Epidermal melanocyte (primary cell): ENCODE results near the gene NOL4L.

Experiments
- DNase-seq: peaks from one replicate; pipeline ENCODE4 v3.0.0; 2011; ENCODE audit warnings: low spot score; ENCODE audit not compliant: insufficient read length

NOL4L gene

DNA sequence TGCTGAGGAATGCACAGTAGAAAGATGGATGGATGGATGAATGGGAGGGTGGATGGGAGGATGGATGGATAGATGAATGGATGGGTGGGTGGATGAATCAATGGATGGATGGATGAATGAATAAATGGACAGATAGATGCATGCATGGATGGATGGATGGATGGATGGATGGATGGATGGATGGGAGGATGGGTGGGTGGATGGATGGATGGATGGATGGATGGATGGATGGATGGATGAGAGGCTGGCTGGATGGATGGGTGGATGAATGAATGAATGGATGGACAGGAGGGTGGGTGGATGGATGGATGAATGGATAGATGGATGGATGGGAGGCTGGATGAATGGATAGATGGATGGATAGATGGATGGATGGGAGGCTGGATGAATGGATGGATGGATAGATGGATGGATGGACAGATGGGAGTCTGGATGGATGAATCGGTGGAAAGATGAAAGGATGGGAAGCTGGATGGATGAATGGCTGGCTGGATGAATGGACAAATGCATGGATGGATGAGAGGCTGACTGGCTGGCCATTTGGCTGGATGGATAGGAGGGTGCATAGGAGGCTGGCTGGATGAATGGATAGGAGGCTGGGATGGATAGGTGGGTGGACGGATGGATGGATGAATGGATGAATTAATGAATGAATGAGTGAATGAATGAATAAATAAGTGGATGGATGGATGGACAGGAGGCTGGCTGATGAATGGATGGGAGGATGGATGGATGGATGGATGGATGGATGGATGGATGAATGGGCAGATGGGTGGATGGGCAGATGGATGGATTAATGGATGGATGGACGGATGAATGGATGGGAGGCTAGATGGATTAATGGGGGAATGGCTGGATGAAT, 28.3 kb upstream of the NOL4L start:
- no peak for DNase-seq

DNA sequence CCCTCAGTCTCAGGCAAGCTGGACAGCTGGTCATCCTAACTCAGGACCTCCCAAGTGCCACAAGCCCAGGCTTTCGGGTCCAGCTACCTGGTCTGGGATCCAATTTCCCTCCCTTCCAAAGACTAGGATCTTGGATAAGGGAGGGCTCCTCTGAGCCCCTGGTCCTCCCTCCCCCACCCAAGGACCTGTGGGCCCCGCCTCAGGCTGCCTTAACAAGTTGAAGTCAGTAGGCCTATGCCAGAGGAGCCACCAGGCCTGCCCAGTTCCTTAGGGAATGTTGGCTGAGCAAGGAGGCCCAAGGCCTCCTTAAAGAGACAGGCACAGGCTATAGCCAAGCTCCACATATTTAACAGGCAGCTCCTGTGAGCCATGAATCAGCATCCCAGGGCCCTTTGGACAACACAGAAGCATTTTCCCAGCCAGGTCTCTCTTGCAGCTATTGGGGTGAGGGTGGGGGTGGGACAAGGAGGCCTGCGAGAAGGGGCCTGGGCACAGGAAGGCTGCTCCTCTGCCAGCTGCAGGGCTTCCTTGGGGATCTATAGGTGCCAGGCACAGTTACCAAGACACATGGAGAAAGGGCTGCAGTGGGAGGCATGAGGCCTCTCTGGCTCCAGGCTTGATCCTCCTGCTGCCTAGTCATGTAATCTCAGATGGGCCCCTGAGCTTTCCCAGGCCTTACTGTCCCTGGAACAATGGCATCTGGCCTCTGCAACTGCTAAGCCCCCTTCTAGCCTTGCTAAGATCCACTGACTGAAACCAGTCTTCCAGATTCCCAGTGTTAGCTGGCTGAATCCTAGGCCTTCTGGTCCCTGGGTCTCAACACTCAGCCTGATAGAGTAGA, 27.4 kb upstream of the NOL4L start:
- no peak for DNase-seq

DNA sequence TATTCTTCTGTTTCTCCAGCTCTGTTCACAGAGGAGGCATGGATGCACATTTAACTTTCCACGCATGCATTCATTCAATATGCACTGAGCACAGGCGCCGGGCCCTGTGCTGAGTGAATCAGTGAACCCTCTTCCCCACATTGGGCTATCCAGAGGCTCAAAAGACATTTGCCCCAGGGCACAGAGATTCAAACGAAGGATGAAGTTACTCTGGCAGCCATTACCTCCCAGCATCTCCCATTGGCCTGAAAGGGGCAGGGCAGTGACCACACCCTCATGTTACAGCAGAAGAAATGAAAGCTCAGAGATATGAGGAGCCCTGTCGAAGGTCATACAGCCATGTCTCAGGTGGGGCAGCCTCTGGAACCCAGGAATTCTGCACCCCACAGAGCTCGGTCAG, 26.7 kb upstream of the NOL4L start:
- DNase-seq = no peak

DNA sequence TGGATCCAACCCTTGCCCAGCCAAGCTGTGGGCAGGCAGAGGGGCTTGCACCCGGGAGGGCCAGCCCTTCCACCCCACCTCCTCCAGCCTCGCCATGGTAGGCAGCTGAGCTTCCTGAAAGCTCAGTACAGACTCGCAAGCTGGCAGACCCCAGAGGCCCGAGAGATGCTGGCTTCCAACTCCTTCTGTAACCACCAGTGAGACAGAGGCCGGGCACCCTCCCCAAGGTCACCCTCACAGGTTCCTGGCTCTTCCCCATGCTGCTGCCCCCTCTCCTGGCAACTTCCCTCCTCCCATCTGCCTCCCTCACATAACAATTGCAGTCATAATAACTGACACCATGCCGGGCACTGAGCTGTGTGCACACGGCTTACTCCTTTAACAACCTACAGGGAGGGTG, 26.2 kb upstream of the NOL4L start:
- no peak for DNase-seq

DNA sequence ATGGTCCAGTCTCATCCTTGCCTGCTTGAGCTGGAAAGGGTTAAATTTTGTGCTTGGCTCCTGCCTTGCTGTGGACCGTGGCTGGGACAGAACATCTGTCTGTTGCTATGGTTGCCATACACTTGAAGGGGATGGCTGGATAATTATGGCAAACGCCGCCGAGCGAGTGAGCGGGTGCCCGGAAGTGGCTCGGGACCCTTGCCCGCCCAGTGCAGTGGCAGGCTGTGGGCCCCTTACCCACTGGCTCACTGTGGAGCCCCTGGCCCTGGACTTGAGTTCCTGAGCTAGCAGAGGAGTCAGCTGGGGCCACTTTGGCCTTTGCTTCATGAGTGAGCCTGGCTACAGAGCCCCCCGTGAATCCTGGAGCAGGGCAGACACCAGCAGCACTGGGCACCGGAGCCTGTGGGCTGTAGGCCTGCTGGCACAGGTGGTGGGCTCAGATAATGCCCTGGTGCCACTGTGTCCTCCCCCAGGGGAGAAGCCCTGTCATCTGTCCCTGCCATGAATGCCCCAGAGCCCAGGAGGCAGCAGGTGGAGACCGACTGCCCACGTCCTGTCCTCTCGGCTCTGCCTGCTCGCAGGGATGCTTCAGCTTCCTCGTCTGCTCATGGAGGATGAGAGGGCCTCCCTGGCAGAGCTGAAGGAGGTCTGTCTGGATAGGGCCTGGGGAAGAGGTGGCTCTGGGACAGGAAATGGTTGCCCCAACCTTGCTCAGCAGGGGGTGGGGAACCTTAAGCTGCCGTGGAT, 25.5 kb upstream of the NOL4L start:
- DNase-seq = no peak

DNA sequence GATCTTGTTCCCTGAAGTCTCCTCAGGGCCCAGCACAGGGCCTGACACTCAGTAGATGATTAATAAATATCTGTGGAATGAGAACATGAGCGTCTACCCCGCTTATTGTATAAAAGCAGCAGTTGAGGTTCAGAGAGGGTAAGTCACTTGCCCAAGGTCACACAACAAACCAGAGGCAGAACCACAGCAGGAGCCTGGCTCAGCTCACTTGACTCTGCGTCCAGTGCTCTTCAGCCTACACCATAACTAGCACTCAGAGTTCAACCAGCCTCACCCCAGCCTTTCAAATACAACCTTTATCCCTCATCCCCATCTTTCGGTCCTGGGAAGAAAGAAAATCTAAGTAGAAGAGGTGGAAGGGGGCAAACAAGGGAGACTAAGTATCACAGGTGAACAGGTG, 24.9 kb upstream of the NOL4L start:
- no peak for DNase-seq

DNA sequence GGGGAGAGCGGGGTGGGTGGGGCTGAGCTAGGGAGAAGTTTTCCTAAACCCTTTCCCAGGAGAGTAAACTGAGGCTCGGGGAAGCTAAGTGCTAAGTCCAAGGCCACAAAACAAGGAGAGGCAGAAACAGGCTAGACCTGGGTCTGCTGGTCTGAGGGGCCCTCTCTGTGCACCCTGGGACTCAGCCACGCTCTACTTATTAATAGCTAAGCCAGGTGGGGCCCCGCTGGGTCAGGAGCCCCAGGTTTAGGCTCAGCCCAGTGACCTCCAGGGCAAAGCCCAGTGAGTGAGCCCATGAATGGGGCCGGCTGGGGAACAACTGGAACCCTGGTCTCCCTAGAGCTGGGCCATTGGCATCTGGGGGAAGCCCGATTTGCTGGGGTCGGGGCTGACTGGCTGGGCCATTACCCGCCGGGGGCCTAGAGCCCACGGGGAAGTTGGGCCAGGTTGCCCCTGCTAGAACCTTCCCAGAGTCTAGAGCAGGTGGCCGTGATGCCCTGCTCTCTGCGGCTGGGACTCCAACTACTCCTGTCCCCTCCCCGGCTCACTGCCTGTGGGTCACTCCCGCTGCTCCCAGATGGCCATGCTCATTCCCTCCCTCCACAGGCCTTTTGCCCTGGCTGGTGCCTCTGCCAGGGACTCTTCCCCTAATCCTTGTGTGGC, 24.1 kb upstream of the NOL4L start:
- DNase-seq = no peak

DNA sequence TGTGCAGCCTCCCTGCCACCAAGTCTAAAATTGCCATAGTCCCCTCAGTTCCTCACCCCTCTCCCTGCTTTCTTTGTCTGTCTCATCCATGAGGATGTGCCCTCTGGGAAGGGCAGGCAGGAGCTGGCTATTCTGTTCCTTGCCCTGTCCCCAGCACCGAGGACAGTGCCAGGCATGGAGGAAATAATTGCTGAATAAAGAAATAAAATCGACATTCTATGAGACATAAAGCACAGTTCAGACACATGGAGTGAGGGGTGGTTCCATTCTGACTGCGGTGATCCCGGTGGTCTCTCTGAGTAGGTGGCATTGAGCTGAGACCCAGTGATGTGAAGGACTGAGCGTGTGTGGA, 23.5 kb upstream of the NOL4L start:
- no peak for DNase-seq

DNA sequence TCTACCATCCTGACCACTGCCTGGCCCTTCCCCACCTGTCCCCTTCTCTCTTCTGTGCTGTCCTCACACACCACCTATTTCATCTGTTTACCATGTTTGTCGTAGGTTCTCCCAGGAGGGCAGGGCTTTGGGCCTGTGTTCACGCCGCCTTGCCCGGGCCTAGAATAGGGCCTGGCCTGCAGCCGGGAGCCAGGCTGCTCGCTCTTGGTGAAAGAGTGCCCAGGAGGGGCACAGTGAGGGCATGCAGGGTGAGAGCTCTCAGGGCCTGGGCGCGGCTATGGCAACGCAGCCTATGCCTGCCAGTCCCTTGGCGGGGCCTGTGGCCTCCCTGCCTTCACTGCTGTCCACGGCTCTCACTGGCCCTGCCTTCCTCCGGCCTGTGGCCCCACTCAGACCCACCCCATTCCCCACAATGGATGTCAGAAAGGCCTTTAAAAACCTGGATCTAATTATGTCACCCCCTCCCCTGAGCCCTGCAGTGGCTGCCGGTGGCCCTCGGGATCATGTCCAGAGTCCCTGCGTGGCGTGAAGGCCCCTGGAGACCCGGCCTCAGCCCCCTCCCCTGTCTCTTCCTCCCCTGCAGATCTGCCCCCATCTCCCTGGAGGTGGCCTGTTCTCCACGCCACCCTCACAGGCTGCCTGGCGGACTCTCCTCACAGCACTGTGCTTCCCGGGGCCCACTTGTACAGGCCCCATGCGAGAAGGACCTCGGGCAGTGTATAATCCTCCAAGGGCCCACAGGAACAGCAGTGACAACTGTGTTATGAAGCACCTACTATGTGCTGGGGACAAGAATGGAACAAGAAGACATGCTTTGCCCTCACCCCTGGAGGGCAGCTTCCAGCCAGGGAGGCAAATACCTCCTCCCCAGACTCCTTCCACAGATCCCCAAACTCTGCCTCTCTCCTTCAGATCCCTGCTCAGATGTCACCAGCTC, 22.9 kb upstream of the NOL4L start:
- DNase-seq = no peak

DNA sequence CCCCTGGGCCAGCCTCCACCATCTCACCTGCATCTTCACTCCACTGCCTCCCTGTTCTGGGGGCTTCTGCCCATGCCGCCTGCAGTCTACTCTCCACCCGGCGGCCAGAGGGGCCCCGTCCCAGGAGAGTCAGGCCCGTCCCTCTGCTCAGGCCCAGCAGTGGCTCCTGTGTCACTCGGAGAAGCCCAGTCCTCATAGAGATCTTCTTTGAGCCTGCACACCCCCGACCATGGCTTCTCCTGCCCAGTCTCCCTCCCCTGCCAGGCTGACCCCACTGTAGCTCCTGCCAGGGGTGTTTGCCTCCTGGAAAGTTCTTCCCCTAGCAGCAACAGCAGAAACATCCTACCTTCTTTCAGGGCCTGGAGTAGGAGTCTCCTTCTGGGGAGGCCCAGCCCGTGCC, 22.2 kb upstream of the NOL4L start:
- no peak for DNase-seq

DNA sequence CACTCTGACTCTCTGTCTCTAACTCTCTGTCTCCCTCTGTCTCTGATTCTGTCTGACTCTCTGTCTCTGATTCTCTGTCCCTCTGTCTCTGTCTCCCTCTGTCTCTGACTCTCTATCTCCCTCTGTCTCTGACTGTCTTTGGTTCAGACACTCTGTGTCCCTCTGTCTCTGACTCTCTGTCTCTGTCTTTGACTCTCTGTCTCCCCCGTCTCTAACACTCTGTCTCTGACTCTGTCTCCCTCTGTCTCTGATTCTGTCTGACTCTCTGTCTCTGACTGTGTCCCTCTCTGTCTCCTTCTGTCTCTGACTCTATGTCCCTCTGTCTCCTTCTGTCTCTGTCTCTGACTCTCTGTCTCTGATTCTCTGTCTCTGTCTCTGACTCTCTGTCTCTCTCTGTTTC, 21.7 kb upstream of the NOL4L start:
- DNase-seq = no peak

DNA sequence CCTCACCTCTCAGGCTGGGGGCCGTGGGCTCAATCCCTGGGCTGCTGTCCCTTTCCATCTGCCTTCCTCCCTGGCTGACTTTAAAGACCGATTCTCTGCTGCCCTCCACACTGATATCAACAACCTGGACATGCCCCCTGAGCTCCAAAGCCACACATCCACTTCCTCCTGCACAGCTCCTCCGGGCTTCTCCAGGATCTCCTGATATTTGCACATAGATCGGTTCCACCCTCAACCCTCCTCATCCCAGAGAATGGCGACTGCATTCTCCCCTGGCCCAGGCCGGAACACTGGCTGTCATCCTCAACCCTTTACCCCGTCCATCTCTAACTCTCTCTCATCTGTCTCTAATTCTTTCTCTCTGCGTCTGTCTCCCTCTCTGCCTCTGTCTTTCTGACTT, 21.0 kb upstream of the NOL4L start:
- DNase-seq = no peak

DNA sequence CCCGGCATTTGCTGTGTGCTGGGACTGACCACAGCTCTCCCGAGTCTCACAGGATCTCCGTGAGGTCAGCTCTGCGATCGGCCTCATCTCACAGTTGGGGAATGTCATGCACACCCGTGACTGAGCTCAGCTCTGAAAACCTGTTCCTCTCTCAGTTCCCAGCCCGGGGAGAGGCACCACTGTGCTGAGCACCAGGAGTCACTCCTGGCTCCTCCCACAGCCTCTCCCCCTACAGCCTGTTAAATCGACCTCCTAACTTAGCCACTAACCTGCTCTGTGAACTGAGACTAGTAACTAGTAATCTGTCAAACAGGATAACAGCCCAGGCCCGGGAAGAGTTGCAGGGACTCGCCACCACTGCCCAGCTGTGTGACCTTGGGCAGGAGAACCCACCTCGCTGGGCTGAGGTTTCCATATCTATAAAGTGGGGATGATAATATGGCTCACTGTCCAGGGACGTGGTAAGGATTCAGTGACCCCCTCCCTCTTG, 20.1 kb upstream of the NOL4L start:
- no peak for DNase-seq

DNA sequence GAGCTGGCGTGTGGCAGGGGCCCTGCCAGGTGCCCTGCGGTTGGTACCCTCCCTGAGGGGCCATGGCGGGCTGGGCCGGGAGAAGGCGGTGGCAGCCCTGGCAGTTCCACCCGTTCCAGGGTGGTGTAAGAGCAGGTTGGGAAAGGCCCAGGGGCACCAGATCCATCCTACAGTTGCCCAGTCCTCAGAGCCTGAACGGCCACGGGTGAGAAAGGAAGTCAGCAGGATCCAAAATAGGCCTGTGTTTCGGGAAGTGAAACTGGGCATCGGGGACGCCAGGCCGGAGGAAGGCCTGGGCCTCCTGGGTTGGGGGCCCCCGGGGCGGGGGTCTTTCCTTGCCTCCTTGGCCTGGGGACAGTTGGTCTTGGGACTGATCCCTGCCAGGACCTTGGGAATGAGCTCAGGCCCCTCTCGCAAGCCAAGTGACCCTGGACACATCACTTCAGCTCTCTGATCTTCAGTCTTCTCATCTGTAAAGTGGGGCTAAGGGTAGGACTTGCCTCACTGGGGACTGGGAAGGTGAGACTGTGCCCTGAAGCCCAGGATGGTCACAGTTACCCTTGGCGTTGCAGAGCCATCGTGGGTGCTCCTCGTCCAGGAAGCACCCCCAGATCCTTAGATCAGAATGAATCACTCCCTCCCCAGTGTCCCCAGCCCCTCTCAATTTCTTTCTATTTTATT, 18.1 kb upstream of the NOL4L start:
- no peak for DNase-seq

DNA sequence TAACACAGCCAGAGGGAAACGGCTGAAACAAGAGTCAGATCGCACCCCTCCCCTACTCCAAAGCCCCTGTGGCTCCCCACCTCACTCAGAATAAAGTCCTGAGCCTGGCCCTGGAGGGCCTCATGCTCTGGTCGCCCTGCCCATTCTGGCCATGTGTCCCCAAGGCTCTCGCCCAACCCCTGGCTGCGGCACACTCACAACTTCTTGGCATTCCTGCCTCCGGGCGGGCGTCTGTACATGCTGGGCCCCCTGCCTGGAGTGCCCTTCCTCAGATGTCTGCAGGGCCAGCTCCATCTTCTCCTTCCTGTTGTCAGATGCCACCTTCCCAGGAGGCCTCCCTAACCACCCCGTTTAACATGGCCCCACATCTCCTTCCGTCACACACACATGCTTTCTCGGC, 17.1 kb upstream of the NOL4L start:
- no peak for DNase-seq

DNA sequence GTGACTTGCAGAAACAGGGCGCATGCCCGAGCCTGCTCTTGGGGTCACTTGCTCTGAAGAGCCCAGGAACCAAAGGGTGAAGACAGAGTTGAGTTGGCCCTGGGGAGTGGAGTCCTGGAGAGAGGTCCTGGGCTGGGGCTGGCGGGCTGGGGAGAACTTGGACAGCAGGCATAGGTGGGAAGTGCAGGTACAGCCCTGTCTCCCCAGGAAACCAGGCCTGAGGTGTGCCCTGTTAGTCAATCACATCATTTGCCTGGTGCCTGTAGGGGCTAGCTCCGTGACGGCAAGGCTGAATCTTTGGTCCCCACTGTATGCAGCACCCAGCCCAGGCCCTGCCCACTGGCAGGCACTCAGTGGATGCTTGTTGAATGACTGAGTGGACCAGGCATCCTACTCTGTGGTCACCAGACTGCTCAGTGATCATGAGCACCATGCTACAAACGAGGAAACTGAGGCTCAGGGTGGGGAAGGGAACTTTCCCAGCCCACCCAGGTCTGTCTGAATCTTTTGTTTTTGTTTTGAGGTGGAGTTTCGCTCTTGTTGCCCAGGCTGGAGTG, 15.6 kb upstream of the NOL4L start:
- DNase-seq = no peak

DNA sequence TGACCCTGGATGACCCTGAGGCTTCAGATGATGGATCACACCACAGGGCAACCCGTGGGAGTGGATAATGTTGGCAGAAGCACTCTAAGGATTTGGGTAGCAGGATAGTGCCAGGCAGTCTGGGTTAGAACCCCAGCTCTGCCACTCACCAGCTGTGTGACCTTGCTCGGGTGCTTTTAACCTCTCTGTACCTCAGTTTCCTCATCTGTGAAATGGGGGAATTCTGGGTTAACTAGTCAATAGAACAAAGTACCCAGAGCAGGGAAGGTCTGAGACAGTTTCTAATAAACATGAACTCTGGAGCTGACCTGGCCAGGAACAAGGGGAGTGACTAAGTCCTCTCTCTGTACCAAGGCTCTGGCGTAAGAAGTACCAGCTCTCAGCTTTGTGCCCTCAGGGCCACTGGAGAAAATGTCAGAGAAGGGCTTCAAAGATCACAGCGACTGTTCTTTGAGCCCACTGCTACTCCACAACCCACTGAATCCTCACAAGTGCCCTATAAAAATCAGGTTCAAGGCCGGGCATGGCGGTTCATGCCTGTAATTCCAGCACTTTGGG, 14.7 kb upstream of the NOL4L start:
- DNase-seq = no peak

DNA sequence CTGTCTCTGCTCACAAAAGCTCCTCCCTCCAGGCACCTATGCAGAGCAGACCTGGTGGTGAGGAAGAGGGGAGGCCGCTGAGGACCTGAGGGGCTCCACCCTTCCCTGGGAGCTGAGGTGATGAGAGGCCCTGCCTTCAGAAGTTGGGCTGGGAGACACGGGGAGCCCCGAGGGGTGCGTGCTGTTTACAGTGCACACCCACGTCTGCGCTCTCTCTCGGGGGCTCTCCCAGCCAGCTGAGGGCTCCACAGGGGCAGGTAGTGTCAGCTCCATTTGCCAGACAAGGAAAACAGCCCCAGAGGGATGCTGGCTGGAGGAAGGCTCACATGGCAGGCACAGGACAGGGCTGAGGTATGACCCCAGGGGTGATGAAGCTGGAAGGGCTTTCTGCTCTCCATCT, 13.5 kb upstream of the NOL4L start:
- no peak for DNase-seq

DNA sequence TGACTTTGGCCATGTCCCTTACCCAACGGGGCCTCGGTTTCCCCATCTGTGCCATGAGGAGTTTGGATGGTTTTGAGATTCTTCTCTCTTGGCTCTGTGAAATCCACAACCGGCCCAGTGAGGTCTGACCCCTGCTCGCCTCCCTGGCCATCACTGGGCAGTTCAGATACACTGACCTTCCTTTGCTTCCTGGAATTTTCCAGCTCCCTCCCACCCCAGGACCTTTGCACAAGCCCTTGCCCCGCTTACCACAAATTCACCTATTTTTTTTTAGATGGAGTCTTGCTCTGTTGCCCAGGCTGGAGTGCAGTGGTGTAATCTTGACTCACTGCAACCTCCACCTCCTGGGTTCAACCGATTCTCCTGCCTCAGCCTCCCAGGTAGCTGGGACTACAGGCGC, 12.6 kb upstream of the NOL4L start:
- no peak for DNase-seq
